Liver (tissue), 9 donors: ENCODE results near the gene SLC25A13. TPM values are rescaled to one million over a fixed set of nuclear protein-coding genes. Genes with fewer than 3 reads are reported as not detected.

Experiments
- DNase-seq: peaks from one replicate; pipeline ENCODE4 v3.0.0-alpha.2; 2017; ENCODE audit warnings: low spot score
- H3K27ac ChIP-seq, 2 donors: one replicate each; pipeline ENCODE4 v1.7.0; 2013; ENCODE audit warnings: inconsistent platforms in 2 of 2, low read length in 2 of 2, control low read depth in 1 of 2, low read depth in 1 of 2, mild to moderate bottlenecking in 1 of 2
- H3K27me3 ChIP-seq, 4 donors: one replicate each; pipeline versions ENCODE4 v1.6.1 to v1.7.0; 2013; ENCODE audit warnings: low read length in 3 of 4, inconsistent platforms in 1 of 4, mild to moderate bottlenecking in 1 of 4, moderate library complexity in 1 of 4; ENCODE audit not compliant: control insufficient read depth in 4 of 4, insufficient read depth in 4 of 4
- H3K36me3 ChIP-seq, 4 donors: one replicate each; pipeline versions ENCODE4 v1.6.1 to v1.7.0; 2013; ENCODE audit warnings: low read length in 3 of 4, mild to moderate bottlenecking in 3 of 4, low read depth in 1 of 4, moderate library complexity in 1 of 4; ENCODE audit not compliant: control insufficient read depth in 4 of 4, insufficient read depth in 3 of 4
- H3K4me1 ChIP-seq, 4 donors: one replicate each; pipeline versions ENCODE4 v1.6.1 to v1.7.0; 2013; ENCODE audit warnings: low read length in 3 of 4, mild to moderate bottlenecking in 3 of 4, moderate library complexity in 1 of 4; ENCODE audit not compliant: control insufficient read depth in 4 of 4, insufficient read depth in 4 of 4
- H3K4me3 ChIP-seq, 3 donors: one replicate each; pipeline versions ENCODE4 v1.6.1 to v1.7.0; 2013; ENCODE audit warnings: low read length in 3 of 3, control low read depth in 1 of 3, low read depth in 1 of 3, mild to moderate bottlenecking in 1 of 3
- H3K9ac ChIP-seq, 2 donors: one replicate each; pipeline ENCODE4 v1.7.0; 2013; ENCODE audit warnings: low read length in 2 of 2, mild to moderate bottlenecking in 2 of 2, moderate library complexity in 2 of 2, control low read depth in 1 of 2, low read depth in 1 of 2
- H3K9me3 ChIP-seq, 4 donors: one replicate each; pipeline versions ENCODE4 v1.6.1 to v1.7.0; 2013; ENCODE audit warnings: low read length in 3 of 4; ENCODE audit not compliant: control insufficient read depth in 4 of 4
- EGR1 ChIP-seq, 2 donors: IDR thresholded peaks; 2 replicates each; pipeline ENCODE4 v1.6.1; 2016 to 2018; ENCODE audit warnings: antibody characterized with exemption in 2 of 2, low read depth in 2 of 2
- FOXA1 ChIP-seq: IDR thresholded peaks from 2 replicates; pipeline ENCODE4 v1.6.1; 2016; ENCODE audit warnings: antibody characterized with exemption
- FOXA2 ChIP-seq: IDR thresholded peaks from 2 replicates; pipeline ENCODE4 v1.6.1; 2016; ENCODE audit warnings: antibody characterized with exemption
- GABPA ChIP-seq, 2 donors: IDR thresholded peaks in 1 of 2; conservative IDR thresholded peaks in 1 of 2; 2 replicates each; pipeline ENCODE4 v1.6.1; 2016; ENCODE audit warnings: antibody characterized with exemption in 2 of 2, mild to moderate bottlenecking in 1 of 2, moderate library complexity in 1 of 2
- HNF4A ChIP-seq, 2 donors: conservative IDR thresholded peaks; 2 replicates each; pipeline ENCODE4 v1.6.1; 2016; ENCODE audit warnings: antibody characterized with exemption in 2 of 2, mild to moderate bottlenecking in 2 of 2
- HNF4G ChIP-seq: IDR thresholded peaks from 2 replicates; pipeline ENCODE4 v1.6.1; 2016; ENCODE audit warnings: antibody characterized with exemption
- JUND ChIP-seq, 2 donors: IDR thresholded peaks; 2 replicates each; pipeline ENCODE4 v1.6.1; 2016; ENCODE audit warnings: antibody characterized with exemption in 2 of 2
- NR2F2 ChIP-seq: IDR thresholded peaks from 2 replicates; pipeline ENCODE4 v1.6.1; 2016; ENCODE audit warnings: antibody characterized with exemption
- REST ChIP-seq: IDR thresholded peaks from 2 replicates; pipeline ENCODE4 v1.6.1; 2016; ENCODE audit warnings: antibody characterized with exemption, mild to moderate bottlenecking
- TAF1 ChIP-seq: conservative IDR thresholded peaks from 2 replicates; pipeline ENCODE4 v1.6.1; 2016; ENCODE audit warnings: antibody characterized with exemption, mild to moderate bottlenecking
- ZBTB33 ChIP-seq: IDR thresholded peaks from 2 replicates; pipeline ENCODE4 v1.6.1; 2016; ENCODE audit warnings: antibody characterized with exemption
- WGBS: extraction: QIAGEN DNeasy Blood & Tissue Kit; methylation state at CpG from one replicate; pipeline ENCODE4 v1.1.7; 2013; 5-methylcytosine and 5-hydroxymethylcytosine counted together
- polyA plus RNA-seq, 2 donors: library from polyadenylated mRNA; stranded (reverse) in 1 of 2; unstranded in 1 of 2; fragments of 200-250 nt in 1 of 2; fragments of >200 nt in 1 of 2; fragmentation: Nextera tagmentation in 1 of 2; extraction: Ambion mirVana in 1 of 2; gene quantifications; one replicate each; pipeline versions ENCODE4 v1.2.1 to v1.2.3, GENCODE V29; 2013 to 2015
- total RNA-seq, 2 donors: library from RNA; depleted of rRNA; stranded (reverse); fragments of >200 nt; gene quantifications; one replicate each; pipeline ENCODE4 v1.2.3, GENCODE V29; 2014
- TF ChIP-seq, protein P1 (sequence below): IDR thresholded peaks from 2 replicates; pipeline ENCODE4 v1.6.1; 2016; ENCODE audit warnings: antibody characterized with exemption
- TF ChIP-seq, protein P2 (sequence below): IDR thresholded peaks from 2 replicates; pipeline ENCODE4 v1.6.1; 2016; ENCODE audit warnings: antibody characterized with exemption
- TF ChIP-seq, protein P3 (sequence below): fragments of 150-350 bp; IDR thresholded peaks from 2 replicates; pipeline ENCODE4 v1.5.1; 2017; ENCODE audit warnings: improper control_type of control experiment, low read depth, low read length; ENCODE audit not compliant: missing input control
- donor health status: healthy.
- donor health status: healthy.
- donor health status: healthy.
- donor health status: healthy.
- donor health status: healthy.

SLC25A13 gene
- total and polyA plus RNA-seq, 4 donors, result 45.6 to 116 (median 63.9) TPM

- TF ChIP-seq EGR1 (IDR thresholded peaks at IDR 0.05; ENCODE audit: low read depth in 2 of 2), result no peak
- TF ChIP-seq HNF4A (conservative IDR thresholded peaks at IDR 0.05), result no peak
- TF ChIP-seq ZBTB33, result no peak
- TF ChIP-seq FOXA1, result no peak
- TF ChIP-seq TAF1, result no peak
- no peak for TF ChIP-seq REST
- TF ChIP-seq GABPA (IDR thresholded peaks at IDR 0.05 in 1 of 2, conservative IDR thresholded peaks at IDR 0.05 in 1 of 2), result no peak
- TF ChIP-seq, protein P1, sequence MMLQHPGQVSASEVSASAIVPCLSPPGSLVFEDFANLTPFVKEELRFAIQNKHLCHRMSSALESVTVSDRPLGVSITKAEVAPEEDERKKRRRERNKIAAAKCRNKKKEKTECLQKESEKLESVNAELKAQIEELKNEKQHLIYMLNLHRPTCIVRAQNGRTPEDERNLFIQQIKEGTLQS, result no peak
- TF ChIP-seq FOXA2, result no peak
- TF ChIP-seq, protein P2, sequence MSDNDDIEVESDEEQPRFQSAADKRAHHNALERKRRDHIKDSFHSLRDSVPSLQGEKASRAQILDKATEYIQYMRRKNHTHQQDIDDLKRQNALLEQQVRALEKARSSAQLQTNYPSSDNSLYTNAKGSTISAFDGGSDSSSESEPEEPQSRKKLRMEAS, result no peak
- Histone ChIP-seq H3K27ac (no peak overlapping the region), H3K36me3 (peaks cover 0 to 2% (median 0%) of the 10 kb centered on the region in 4 donors), H3K4me1 (peaks cover 0 to 6% (median 3%) of the 10 kb centered on the region in 4 donors), H3K27me3 (no peaks in the 10 kb centered on the region), H3K9me3 (no peaks in the 10 kb centered on the region), H3K9ac (no peak overlapping the region), H3K4me3 (no peak overlapping the region)
- 90% methylated on average over 4 of the region's 4 CpGs for WGBS
- no peak for DNase-seq
These were observed 34.3 kb downstream of the SLC25A13 start for GRCh38 chr7:96287559-96287958.

GRCh38 chr7:96287132-96287531 lies 34.8 kb downstream of the SLC25A13 start:
- Histone ChIP-seq H3K9ac (no peak overlapping the region), H3K9me3 (no peaks in the 10 kb centered on the region), H3K4me1 (peaks cover 0 to 6% (median 3%) of the 10 kb centered on the region in 4 donors), H3K36me3 (peaks cover 0 to 2% (median 0%) of the 10 kb centered on the region in 4 donors), H3K27ac (no peak overlapping the region), H3K27me3 (no peaks in the 10 kb centered on the region), H3K4me3 (no peak overlapping the region)
- DNase-seq, result no peak
- no peak for TF ChIP-seq HNF4A (conservative IDR thresholded peaks at IDR 0.05)
- TF ChIP-seq GABPA (IDR thresholded peaks at IDR 0.05 in 1 of 2, conservative IDR thresholded peaks at IDR 0.05 in 1 of 2), result no peak
- no peak for TF ChIP-seq JUND (IDR thresholded peaks at IDR 0.05)
- TF ChIP-seq, protein P3, sequence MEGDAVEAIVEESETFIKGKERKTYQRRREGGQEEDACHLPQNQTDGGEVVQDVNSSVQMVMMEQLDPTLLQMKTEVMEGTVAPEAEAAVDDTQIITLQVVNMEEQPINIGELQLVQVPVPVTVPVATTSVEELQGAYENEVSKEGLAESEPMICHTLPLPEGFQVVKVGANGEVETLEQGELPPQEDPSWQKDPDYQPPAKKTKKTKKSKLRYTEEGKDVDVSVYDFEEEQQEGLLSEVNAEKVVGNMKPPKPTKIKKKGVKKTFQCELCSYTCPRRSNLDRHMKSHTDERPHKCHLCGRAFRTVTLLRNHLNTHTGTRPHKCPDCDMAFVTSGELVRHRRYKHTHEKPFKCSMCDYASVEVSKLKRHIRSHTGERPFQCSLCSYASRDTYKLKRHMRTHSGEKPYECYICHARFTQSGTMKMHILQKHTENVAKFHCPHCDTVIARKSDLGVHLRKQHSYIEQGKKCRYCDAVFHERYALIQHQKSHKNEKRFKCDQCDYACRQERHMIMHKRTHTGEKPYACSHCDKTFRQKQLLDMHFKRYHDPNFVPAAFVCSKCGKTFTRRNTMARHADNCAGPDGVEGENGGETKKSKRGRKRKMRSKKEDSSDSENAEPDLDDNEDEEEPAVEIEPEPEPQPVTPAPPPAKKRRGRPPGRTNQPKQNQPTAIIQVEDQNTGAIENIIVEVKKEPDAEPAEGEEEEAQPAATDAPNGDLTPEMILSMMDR, result no peak
- no peak for TF ChIP-seq NR2F2
- no peak for TF ChIP-seq HNF4G
- TF ChIP-seq EGR1 (IDR thresholded peaks at IDR 0.05; ENCODE audit: low read depth in 2 of 2), result no peak
- TF ChIP-seq, protein P1, result no peak
- WGBS, result 78% methylated on average over 3 of the region's 3 CpGs
